ENCODE data around the gene PARD3.

- no peak for TF ChIP-seq EZH2 (IDR thresholded peaks at IDR 0.05; ENCODE audit: insufficient read depth, poor library complexity, severe bottlenecking)
- TF ChIP-seq EZH2phosphoT487 (IDR thresholded peaks at IDR 0.05; ENCODE audit: insufficient read depth, low read depth) = no peak
Observed at GRCh38 chr10:34256216-34256615, 558.9 kb downstream of the PARD3 start.
